Fibroblast of skin of left biceps (primary cell): ENCODE results near the gene NEDD4L.

Experiments
- DNase-seq, 2 experiments: peaks; one replicate each; pipeline ENCODE4 v3.0.0-alpha.2; 2013; ENCODE audit warnings: low read depth in 2 of 2

Gene NEDD4L

GRCh38 chr18:58288921-58289797 lies 245.1 kb downstream of the NEDD4L start:
- DNase-seq, result no peak

- DNase-seq, result no peak
Observed at GRCh38 chr18:58290116-58290695, 246.2 kb downstream of the NEDD4L start.

- DNase-seq, result no peak
Observed at GRCh38 chr18:58291131-58291530, 247.1 kb downstream of the NEDD4L start.

GRCh38 chr18:58292638-58293037 lies 248.6 kb downstream of the NEDD4L start:
- DNase-seq, result no peak

GRCh38 chr18:58297198-58297597 lies 253.2 kb downstream of the NEDD4L start:
- no peak for DNase-seq

- no peak for DNase-seq
Observed at GRCh38 chr18:58298251-58299134, 254.5 kb downstream of the NEDD4L start.

- no peak for DNase-seq
Observed at GRCh38 chr18:58299135-58299473, 255.1 kb downstream of the NEDD4L start.

GRCh38 chr18:58299936-58300335 lies 255.9 kb downstream of the NEDD4L start:
- no peak for DNase-seq

- DNase-seq, result no peak
Observed at GRCh38 chr18:58300867-58301266, 256.8 kb downstream of the NEDD4L start.

GRCh38 chr18:58302811-58303210 lies 258.8 kb downstream of the NEDD4L start:
- no peak for DNase-seq

- no peak for DNase-seq
Observed at GRCh38 chr18:58303363-58303762, 259.3 kb downstream of the NEDD4L start.

GRCh38 chr18:58305792-58306191 lies 261.8 kb downstream of the NEDD4L start:
- no peak for DNase-seq

GRCh38 chr18:58307441-58307840 lies 263.4 kb downstream of the NEDD4L start:
- no peak for DNase-seq

- no peak for DNase-seq
Observed at GRCh38 chr18:58308463-58308862, 264.4 kb downstream of the NEDD4L start.

GRCh38 chr18:58309099-58309498 lies 265.1 kb downstream of the NEDD4L start:
- DNase-seq, result no peak

- no peak for DNase-seq
Observed at GRCh38 chr18:58309610-58310239, 265.7 kb downstream of the NEDD4L start.

- no peak for DNase-seq
Observed at GRCh38 chr18:58310517-58310916, 266.5 kb downstream of the NEDD4L start.

- DNase-seq, result no peak
Observed at GRCh38 chr18:58311390-58311789, 267.4 kb downstream of the NEDD4L start.

GRCh38 chr18:58313491-58314032 lies 269.5 kb downstream of the NEDD4L start:
- DNase-seq, result no peak

GRCh38 chr18:58314284-58314683 lies 270.3 kb downstream of the NEDD4L start:
- peak; percentile 74 to 75 for DNase-seq

GRCh38 chr18:58315041-58315440 lies 271.0 kb downstream of the NEDD4L start:
- DNase-seq, result no peak
